ENCODE measurements around the gene FAP.

DNA sequence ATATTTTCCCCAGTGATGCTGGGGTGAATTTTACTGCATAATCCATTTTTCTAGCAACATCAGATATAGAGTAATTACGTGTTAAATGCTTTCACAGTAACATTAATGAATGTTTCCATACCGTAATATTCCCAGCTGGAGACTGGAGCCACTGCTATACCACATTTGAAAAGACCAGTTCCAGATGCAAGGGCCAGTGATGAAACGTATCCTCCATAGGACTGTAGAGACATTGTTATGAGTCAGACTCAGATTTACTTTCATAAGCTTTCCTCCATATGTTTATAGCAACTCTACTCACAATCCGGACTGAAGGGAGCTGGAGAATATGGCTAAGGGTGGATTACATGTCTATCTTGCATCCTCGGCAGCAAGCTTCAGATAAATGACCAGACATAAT is 68.5 kb downstream of the FAP start:
- TF ChIP-seq, protein P1, sequence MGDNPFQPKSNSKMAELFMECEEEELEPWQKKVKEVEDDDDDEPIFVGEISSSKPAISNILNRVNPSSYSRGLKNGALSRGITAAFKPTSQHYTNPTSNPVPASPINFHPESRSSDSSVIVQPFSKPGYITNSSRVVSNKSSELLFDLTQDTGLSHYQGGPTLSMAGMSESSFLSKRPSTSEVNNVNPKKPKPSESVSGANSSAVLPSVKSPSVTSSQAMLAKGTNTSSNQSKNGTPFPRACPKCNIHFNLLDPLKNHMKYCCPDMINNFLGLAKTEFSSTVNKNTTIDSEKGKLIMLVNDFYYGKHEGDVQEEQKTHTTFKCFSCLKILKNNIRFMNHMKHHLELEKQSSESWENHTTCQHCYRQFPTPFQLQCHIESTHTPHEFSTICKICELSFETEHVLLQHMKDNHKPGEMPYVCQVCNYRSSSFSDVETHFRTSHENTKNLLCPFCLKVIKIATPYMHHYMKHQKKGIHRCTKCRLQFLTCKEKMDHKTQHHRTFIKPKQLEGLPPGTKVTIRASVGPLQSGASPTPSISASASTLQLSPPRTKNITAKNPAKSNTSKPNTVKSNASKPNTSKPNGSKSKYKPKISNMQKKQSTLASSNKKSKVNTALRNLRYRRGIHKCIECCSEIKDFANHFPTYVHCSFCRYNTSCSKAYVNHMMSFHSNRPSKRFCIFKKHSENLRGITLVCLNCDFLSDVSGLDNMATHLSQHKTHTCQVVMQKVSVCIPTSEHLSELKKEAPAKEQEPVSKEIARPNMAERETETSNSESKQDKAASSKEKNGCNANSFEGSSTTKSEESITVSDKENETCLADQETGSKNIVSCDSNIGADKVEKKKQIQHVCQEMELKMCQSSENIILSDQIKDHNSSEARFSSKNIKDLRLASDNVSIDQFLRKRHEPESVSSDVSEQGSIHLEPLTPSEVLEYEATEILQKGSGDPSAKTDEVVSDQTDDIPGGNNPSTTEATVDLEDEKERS (tag by site-specific recombination; IDR thresholded peaks at IDR 0.05) = no peak
- TF ChIP-seq ZNF121 (tag by site-specific recombination; IDR thresholded peaks at IDR 0.05) (no peak), KLF16 (tag by site-specific recombination; IDR thresholded peaks at IDR 0.05) (no peak)
- TF ChIP-seq, protein P2, sequence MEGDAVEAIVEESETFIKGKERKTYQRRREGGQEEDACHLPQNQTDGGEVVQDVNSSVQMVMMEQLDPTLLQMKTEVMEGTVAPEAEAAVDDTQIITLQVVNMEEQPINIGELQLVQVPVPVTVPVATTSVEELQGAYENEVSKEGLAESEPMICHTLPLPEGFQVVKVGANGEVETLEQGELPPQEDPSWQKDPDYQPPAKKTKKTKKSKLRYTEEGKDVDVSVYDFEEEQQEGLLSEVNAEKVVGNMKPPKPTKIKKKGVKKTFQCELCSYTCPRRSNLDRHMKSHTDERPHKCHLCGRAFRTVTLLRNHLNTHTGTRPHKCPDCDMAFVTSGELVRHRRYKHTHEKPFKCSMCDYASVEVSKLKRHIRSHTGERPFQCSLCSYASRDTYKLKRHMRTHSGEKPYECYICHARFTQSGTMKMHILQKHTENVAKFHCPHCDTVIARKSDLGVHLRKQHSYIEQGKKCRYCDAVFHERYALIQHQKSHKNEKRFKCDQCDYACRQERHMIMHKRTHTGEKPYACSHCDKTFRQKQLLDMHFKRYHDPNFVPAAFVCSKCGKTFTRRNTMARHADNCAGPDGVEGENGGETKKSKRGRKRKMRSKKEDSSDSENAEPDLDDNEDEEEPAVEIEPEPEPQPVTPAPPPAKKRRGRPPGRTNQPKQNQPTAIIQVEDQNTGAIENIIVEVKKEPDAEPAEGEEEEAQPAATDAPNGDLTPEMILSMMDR (tag by site-specific recombination; IDR thresholded peaks at IDR 0.05) = no peak

All from HEK293 (cell line).